ENCODE data around the gene DOCK4. TPM values are rescaled to one million over a fixed set of nuclear protein-coding genes. Genes with fewer than 3 reads are reported as not detected.

The DOCK4 gene
- total and polyA plus RNA-seq, 7 donors = 1.8 to 12.7 (median 7.1) TPM

DNA sequence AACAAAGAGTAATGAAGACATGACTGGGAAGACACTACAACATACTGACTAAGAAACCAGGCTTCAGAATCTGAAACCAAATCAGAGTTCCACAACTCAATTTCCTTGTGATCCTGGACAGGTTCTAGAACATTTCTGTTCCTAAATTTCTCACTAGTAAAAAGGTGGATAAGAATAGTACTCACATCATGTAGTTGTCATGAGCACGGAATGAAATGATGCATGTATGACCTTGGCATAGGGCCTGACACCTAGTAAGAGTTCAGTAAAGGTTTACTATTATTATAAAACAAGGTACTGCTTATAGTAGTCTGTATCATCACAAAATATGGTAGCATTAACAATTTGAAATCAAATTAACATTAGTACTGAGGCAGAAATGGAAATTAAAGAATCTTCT, 19.9 kb downstream of the DOCK4 start:
- TF ChIP-seq, protein P1, sequence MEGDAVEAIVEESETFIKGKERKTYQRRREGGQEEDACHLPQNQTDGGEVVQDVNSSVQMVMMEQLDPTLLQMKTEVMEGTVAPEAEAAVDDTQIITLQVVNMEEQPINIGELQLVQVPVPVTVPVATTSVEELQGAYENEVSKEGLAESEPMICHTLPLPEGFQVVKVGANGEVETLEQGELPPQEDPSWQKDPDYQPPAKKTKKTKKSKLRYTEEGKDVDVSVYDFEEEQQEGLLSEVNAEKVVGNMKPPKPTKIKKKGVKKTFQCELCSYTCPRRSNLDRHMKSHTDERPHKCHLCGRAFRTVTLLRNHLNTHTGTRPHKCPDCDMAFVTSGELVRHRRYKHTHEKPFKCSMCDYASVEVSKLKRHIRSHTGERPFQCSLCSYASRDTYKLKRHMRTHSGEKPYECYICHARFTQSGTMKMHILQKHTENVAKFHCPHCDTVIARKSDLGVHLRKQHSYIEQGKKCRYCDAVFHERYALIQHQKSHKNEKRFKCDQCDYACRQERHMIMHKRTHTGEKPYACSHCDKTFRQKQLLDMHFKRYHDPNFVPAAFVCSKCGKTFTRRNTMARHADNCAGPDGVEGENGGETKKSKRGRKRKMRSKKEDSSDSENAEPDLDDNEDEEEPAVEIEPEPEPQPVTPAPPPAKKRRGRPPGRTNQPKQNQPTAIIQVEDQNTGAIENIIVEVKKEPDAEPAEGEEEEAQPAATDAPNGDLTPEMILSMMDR (IDR thresholded peaks at IDR 0.05) = no peak
- Histone ChIP-seq H3K4me1 (peaks cover 40% of the 10 kb centered on the region), H3K36me3 (ENCODE audit: insufficient read depth in 1 of 2, low read depth in 1 of 2) (no peaks in the 10 kb centered on the region), H3K27me3 (ENCODE audit: insufficient read depth in 3 of 3, low read length in 2 of 3) (no peaks in the 10 kb centered on the region), H3K4me3 (no peak overlapping the region), H3K9me3 (no peaks in the 10 kb centered on the region), H3K27ac (peak overlapping the region; percentile 67)
- WGBS, 3 donors = 26 to 33% (median 26%) methylated on average over 1 of the region's 1 CpG
- ATAC-seq = peak; percentile 67 to 86 (median 74)
- DNase-seq = no peak
- intact Hi-C loops (cut with DNase I) = no loop called here

DNA sequence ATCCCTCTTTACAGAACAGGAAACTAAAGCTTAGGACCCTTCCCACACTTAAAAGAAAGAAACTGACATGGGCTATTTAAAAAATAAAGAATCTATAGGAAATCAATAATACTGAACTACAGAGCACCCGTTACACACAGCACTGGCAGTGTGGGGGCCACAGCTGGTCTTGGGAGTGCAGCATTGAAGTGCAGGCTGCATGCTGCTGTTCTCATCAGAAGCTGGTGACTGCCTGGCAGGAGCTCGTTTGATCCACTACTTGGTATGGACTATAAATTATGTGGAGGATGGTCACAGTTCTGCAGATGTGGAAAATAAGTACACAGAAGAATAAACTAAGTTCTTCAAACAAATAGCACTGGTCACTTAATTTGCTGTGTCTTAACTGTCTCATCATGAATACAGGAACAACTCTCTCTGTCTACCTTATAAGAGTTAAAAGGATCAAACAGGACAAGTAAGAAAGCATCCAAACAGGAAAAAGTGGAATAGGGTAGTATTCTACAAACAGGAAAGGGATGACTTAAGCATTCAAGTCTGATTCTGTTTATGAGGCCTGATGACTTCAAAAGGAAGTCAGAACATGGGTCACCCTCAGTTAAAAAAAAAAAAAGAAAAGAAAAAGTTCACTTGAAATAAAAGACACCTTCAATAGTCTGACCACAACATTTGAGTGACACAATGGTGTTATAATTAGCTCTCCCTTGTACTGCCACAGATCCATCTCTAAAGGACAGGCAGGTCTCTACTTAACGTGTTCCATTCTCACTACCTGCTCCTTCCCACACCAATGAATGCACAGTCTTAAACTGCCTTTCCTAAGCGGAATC, 21.0 kb downstream of the DOCK4 start:
- ATAC-seq (peak; percentile 72 to 83 (median 74)), DNase-seq (no peak)
- Histone ChIP-seq H3K9me3 (no peaks in the 10 kb centered on the region), H3K36me3 (ENCODE audit: insufficient read depth in 1 of 2, low read depth in 1 of 2) (no peaks in the 10 kb centered on the region), H3K4me1 (peaks cover 46% of the 10 kb centered on the region), H3K27ac (peak overlapping the region; percentile 67), H3K4me3 (no peak overlapping the region), H3K27me3 (ENCODE audit: insufficient read depth in 3 of 3, low read length in 2 of 3) (no peaks in the 10 kb centered on the region)
- intact Hi-C loops (cut with DNase I) = no loop called here
- TF ChIP-seq, protein P1 (IDR thresholded peaks at IDR 0.05) = no peak
- WGBS, 3 donors = 46 to 57% (median 48%) methylated on average over 4 of the region's 4 CpGs

DNA sequence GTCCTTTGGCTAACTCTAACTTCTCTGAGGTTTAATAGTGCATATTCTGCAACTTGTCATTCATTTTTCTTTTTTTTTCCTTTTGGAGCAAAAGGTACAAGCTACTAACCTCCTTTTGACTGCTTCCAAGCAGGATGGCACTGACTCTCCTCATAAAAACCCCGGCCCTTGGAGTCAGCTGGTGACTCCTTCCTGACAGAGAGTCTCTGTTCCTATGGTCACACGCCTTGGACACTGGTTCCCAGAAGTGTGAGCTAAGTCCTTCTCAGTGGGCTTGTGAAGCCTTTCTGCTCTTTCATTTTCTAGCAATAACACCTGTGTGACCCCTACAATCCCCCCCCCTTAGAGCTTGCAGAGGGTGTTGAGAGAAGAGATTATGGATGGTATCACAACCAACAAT, 21.7 kb downstream of the DOCK4 start:
- H3K9me3 ChIP-seq = no peaks in the 10 kb centered on the region
- 79 to 87% (median 82%) methylated on average over 2 of the region's 2 CpGs for WGBS, 3 donors
- TF ChIP-seq, protein P1 (IDR thresholded peaks at IDR 0.05) = no peak
- H3K36me3 ChIP-seq (ENCODE audit: insufficient read depth in 1 of 2, low read depth in 1 of 2) = no peaks in the 10 kb centered on the region
- no peaks in the 10 kb centered on the region for H3K27me3 ChIP-seq (ENCODE audit: insufficient read depth in 3 of 3, low read length in 2 of 3)
- DNase-seq (no peak), ATAC-seq (no peak)
- no peak overlapping the region for H3K27ac ChIP-seq
- intact Hi-C loops (cut with DNase I) = no loop called here
- peaks cover 53% of the 10 kb centered on the region for H3K4me1 ChIP-seq
- no peak overlapping the region for H3K4me3 ChIP-seq

DNA sequence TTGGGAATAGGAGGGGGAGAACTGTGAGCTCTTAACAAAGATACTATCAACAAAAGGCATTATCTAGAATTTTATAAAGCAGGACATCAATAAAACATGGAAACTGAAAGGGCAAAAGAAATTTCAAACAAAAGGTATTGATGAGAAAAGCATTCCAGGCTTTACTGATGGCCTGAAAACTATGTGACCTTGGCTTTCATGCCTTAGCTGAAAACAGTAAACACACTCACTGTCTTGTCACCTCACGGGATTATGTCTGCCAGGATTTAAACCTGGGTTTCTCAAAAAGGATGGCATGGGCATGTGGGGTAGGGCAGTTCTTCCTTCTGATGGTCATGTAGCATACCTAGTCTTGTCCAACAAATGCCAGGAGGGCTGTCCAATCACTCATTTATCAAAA, 22.9 kb downstream of the DOCK4 start:
- H3K27ac ChIP-seq = peak overlapping the region; percentile 43
- peaks cover 61% of the 10 kb centered on the region for H3K4me1 ChIP-seq
- intact Hi-C loops (cut with DNase I) = no loop called here

More for the DNA sequence above, 22.9 kb downstream of the DOCK4 start:
- H3K4me3 ChIP-seq = no peak overlapping the region
- no peaks in the 10 kb centered on the region for H3K36me3 ChIP-seq (ENCODE audit: insufficient read depth in 1 of 2, low read depth in 1 of 2)
- no peak for DNase-seq
- no peaks in the 10 kb centered on the region for H3K9me3 ChIP-seq
- WGBS, 3 donors = 66 to 82% (median 78%) methylated on average over 1 of the region's 1 CpG
- no peak for ATAC-seq
- TF ChIP-seq, protein P1 (IDR thresholded peaks at IDR 0.05) = no peak
- no peaks in the 10 kb centered on the region for H3K27me3 ChIP-seq (ENCODE audit: insufficient read depth in 3 of 3, low read length in 2 of 3)

Measured in psoas muscle (tissue), 8 donors.